PC-3 (cell line): ENCODE measurements around the gene ADM2.

Experiments
- EZH2 ChIP-seq: fragments of 300-600 bp; sonication (generic); IDR thresholded peaks from one replicate; pipeline ENCODE4 v1.6.1; 2017; ENCODE audit warnings: antibody characterized with exemption, mild to moderate bottlenecking, low read length; ENCODE audit not compliant: unreplicated experiment
- TF ChIP-seq, protein P1 (sequence below): fragments of 300-600 bp; sonication (generic); conservative IDR thresholded peaks from 2 replicates; pipeline ENCODE4 v1.5.1; 2017; ENCODE audit warnings: antibody characterized with exemption, low read depth, mild to moderate bottlenecking, low read length

- TF ChIP-seq, protein P1, sequence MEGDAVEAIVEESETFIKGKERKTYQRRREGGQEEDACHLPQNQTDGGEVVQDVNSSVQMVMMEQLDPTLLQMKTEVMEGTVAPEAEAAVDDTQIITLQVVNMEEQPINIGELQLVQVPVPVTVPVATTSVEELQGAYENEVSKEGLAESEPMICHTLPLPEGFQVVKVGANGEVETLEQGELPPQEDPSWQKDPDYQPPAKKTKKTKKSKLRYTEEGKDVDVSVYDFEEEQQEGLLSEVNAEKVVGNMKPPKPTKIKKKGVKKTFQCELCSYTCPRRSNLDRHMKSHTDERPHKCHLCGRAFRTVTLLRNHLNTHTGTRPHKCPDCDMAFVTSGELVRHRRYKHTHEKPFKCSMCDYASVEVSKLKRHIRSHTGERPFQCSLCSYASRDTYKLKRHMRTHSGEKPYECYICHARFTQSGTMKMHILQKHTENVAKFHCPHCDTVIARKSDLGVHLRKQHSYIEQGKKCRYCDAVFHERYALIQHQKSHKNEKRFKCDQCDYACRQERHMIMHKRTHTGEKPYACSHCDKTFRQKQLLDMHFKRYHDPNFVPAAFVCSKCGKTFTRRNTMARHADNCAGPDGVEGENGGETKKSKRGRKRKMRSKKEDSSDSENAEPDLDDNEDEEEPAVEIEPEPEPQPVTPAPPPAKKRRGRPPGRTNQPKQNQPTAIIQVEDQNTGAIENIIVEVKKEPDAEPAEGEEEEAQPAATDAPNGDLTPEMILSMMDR, result no peak
- TF ChIP-seq EZH2, result no peak
These were observed 26.2 kb downstream of the ADM2 start, which contains the start of gene LMF2 for GRCh38 chr22:50507421-50507990.
